ENCODE measurements around the gene KLHL2. TPM values are rescaled to one million over a fixed set of nuclear protein-coding genes. Genes with fewer than 3 reads are reported as not detected.

Gene KLHL2
- total RNA-seq, 2 donors from 2014 or later = 11.6 to 16.0 TPM

- no peak overlapping the region for H3K27ac ChIP-seq (ENCODE audit: low read depth, low read length)
- no peaks in the 10 kb centered on the region for H3K27me3 ChIP-seq (ENCODE audit: control insufficient read depth, insufficient read depth, low read length, poor library complexity, severe bottlenecking)
- H3K4me1 ChIP-seq (ENCODE audit: control insufficient read depth, insufficient read depth, low read length) = no peaks in the 10 kb centered on the region
- Mint-ChIP-seq H3K4me1 (peaks cover 5% of the 10 kb centered on the region), H3K27ac (no peak overlapping the region), H3K36me3 (ENCODE audit: low read depth) (peaks cover 7% of the 10 kb centered on the region), H3K9me3 (peaks cover 6% of the 10 kb centered on the region), H3K4me3 (no peak overlapping the region), H3K27me3 (ENCODE audit: insufficient read depth) (no peaks in the 10 kb centered on the region)
- TF ChIP-seq CTCF (conservative IDR thresholded peaks at IDR 0.05) = no peak
- H3K9me3 ChIP-seq (ENCODE audit: control insufficient read depth, low read length) = peaks cover 6% of the 10 kb centered on the region
- no peak overlapping the region for H3K9ac ChIP-seq (ENCODE audit: extremely low read depth, low read length, poor library complexity, severe bottlenecking)
- no peak for DNase-seq
- H3K4me3 ChIP-seq (ENCODE audit: low read length) = no peak overlapping the region
- H3K36me3 ChIP-seq (ENCODE audit: control insufficient read depth, insufficient read depth, low read length) = peaks cover 5% of the 10 kb centered on the region
These were observed 82.0 kb downstream of the KLHL2 start for GRCh38 chr4:165289423-165289785.

- no peak overlapping the region for H3K4me3 ChIP-seq (ENCODE audit: low read length)
- Mint-ChIP-seq H3K36me3 (ENCODE audit: low read depth) (peaks cover 2% of the 10 kb centered on the region), H3K4me3 (no peak overlapping the region), H3K27me3 (ENCODE audit: insufficient read depth) (no peaks in the 10 kb centered on the region), H3K4me1 (peaks cover 11% of the 10 kb centered on the region), H3K27ac (no peak overlapping the region), H3K9me3 (no peaks in the 10 kb centered on the region)
- no peak overlapping the region for H3K9ac ChIP-seq (ENCODE audit: extremely low read depth, low read length, poor library complexity, severe bottlenecking)
- H3K9me3 ChIP-seq (ENCODE audit: control insufficient read depth, low read length) = no peaks in the 10 kb centered on the region
- no peaks in the 10 kb centered on the region for H3K4me1 ChIP-seq (ENCODE audit: control insufficient read depth, insufficient read depth, low read length)
- H3K27me3 ChIP-seq (ENCODE audit: control insufficient read depth, insufficient read depth, low read length, poor library complexity, severe bottlenecking) = no peaks in the 10 kb centered on the region
- no peak for DNase-seq
- H3K36me3 ChIP-seq (ENCODE audit: control insufficient read depth, insufficient read depth, low read length) = peaks cover 10% of the 10 kb centered on the region
- TF ChIP-seq CTCF (conservative IDR thresholded peaks at IDR 0.05) = no peak
- no peak overlapping the region for H3K27ac ChIP-seq (ENCODE audit: low read depth, low read length)
- WGBS, 2 experiments (ENCODE audit: insufficient coverage in 1 of 2, insufficient read length in 1 of 2) = 98 to 100% methylated on average over 1 to 6 of the region's 6 CpGs
These were observed 85.7 kb downstream of the KLHL2 start for GRCh38 chr4:165293061-165293460.

- no peak overlapping the region for H3K27ac ChIP-seq (ENCODE audit: low read depth, low read length)
- H3K4me1 Mint-ChIP-seq = peaks cover 11% of the 10 kb centered on the region
- no peak overlapping the region for H3K4me3 Mint-ChIP-seq
- DNase-seq = no peak
- no peak for TF ChIP-seq CTCF (conservative IDR thresholded peaks at IDR 0.05)
- H3K4me1 ChIP-seq (ENCODE audit: control insufficient read depth, insufficient read depth, low read length) = no peaks in the 10 kb centered on the region
- H3K27me3 ChIP-seq (ENCODE audit: control insufficient read depth, insufficient read depth, low read length, poor library complexity, severe bottlenecking) = no peaks in the 10 kb centered on the region
- no peak overlapping the region for H3K4me3 ChIP-seq (ENCODE audit: low read length)
- no peaks in the 10 kb centered on the region for H3K27me3 Mint-ChIP-seq (ENCODE audit: insufficient read depth)
- peaks cover 15% of the 10 kb centered on the region for H3K36me3 ChIP-seq (ENCODE audit: control insufficient read depth, insufficient read depth, low read length)
- no peak overlapping the region for H3K9ac ChIP-seq (ENCODE audit: extremely low read depth, low read length, poor library complexity, severe bottlenecking)
- H3K9me3 ChIP-seq (ENCODE audit: control insufficient read depth, low read length) = no peaks in the 10 kb centered on the region
- H3K36me3 Mint-ChIP-seq (ENCODE audit: low read depth) = peaks cover 3% of the 10 kb centered on the region
- H3K27ac Mint-ChIP-seq = peak overlapping the region; percentile 79
- H3K9me3 Mint-ChIP-seq = no peaks in the 10 kb centered on the region
- 97% methylated on average over 2 of the region's 2 CpGs; no CpG with 5 or more reads in 1 of the 2 experiments for WGBS, 2 experiments (ENCODE audit: insufficient coverage in 1 of 2, insufficient read length in 1 of 2)
These were observed 86.7 kb downstream of the KLHL2 start for GRCh38 chr4:165293927-165294649.
